Measurements from ENCODE around the gene FAM180A. TPM values are rescaled to one million over a fixed set of nuclear protein-coding genes. Genes with fewer than 3 reads are reported as not detected.

The FAM180A gene
- total RNA-seq, 4 donors from 2014 or later, result 0.65 to 1.9 (median 1.4) TPM; not detected in 1

DNA sequence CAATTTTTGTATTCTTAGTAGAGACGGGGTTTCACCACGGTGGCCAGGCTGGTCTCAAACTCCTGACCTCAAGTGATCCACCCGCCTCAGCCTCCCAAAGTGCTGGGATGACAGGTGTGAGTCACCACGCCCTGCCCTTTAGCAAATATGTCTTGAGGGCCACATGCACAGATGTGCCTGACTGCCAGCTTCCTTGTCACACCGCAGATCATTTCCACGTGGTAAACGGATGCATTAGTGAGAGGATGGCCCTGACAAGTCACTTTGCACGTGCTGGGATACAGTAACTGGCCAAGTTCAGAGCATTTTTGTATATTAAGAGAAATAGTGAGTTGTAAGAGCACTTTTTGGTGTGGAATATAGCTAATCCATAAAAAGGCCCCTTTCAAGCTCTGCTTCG is 44.3 kb upstream of the FAM180A start:
- no peaks in the 10 kb centered on the region for H3K27me3 ChIP-seq
- no peaks in the 10 kb centered on the region for H3K4me1 ChIP-seq
- no peak for DNase-seq
- in situ Hi-C loops (cut with MboI; ENCODE audit: low sequenced_read_pairs in 4 of 4) (loop anchor here in 1 of 4 donors (10.0 kb wide), 1 partner anchor 118 kb away; no protein-coding TSS in a partner anchor), intact Hi-C loops (cut with DNase I; ENCODE audit: low total_unique reads) (no loop called here)
- no peak for ATAC-seq
- H3K36me3 ChIP-seq, result no peaks in the 10 kb centered on the region
- H3K9me3 ChIP-seq, result no peaks in the 10 kb centered on the region
- H3K27ac ChIP-seq, result no peak overlapping the region
- H3K4me3 ChIP-seq, result no peak overlapping the region
- TF ChIP-seq, protein P1, sequence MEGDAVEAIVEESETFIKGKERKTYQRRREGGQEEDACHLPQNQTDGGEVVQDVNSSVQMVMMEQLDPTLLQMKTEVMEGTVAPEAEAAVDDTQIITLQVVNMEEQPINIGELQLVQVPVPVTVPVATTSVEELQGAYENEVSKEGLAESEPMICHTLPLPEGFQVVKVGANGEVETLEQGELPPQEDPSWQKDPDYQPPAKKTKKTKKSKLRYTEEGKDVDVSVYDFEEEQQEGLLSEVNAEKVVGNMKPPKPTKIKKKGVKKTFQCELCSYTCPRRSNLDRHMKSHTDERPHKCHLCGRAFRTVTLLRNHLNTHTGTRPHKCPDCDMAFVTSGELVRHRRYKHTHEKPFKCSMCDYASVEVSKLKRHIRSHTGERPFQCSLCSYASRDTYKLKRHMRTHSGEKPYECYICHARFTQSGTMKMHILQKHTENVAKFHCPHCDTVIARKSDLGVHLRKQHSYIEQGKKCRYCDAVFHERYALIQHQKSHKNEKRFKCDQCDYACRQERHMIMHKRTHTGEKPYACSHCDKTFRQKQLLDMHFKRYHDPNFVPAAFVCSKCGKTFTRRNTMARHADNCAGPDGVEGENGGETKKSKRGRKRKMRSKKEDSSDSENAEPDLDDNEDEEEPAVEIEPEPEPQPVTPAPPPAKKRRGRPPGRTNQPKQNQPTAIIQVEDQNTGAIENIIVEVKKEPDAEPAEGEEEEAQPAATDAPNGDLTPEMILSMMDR (IDR thresholded peaks at IDR 0.05 in 4 of 5, conservative IDR thresholded peaks at IDR 0.05 in 1 of 5), result no peak
- TF ChIP-seq POLR2A (IDR thresholded peaks at IDR 0.05), result no peak

DNA sequence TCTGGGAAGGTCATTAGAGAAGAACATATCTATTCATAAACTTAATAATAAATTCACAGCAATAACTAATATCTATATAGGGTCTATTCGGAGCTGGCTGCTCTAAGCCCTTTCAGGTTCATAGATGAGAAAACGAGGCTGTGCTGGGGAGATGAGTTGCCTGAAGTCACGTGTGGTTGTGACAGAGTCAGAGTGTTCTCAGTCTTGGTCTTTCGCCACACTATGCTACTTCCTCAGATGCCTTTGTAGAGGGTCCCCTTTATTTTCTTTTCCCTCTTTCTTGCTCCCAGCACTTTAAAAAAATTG is 43.7 kb upstream of the FAM180A start:
- Histone ChIP-seq H3K4me1 (no peaks in the 10 kb centered on the region), H3K27me3 (no peaks in the 10 kb centered on the region), H3K9me3 (no peaks in the 10 kb centered on the region), H3K36me3 (no peaks in the 10 kb centered on the region), H3K27ac (no peak overlapping the region), H3K4me3 (no peak overlapping the region)
- no peak for ATAC-seq
- in situ Hi-C loops (cut with MboI; ENCODE audit: low sequenced_read_pairs in 4 of 4) (loop anchor here in 1 of 4 donors (10.0 kb wide), 1 partner anchor 118 kb away; no protein-coding TSS in a partner anchor), intact Hi-C loops (cut with DNase I; ENCODE audit: low total_unique reads) (no loop called here)
- DNase-seq, result no peak
- TF ChIP-seq, protein P1 (IDR thresholded peaks at IDR 0.05 in 4 of 5, conservative IDR thresholded peaks at IDR 0.05 in 1 of 5), result no peak
- TF ChIP-seq POLR2A (IDR thresholded peaks at IDR 0.05), result no peak

DNA sequence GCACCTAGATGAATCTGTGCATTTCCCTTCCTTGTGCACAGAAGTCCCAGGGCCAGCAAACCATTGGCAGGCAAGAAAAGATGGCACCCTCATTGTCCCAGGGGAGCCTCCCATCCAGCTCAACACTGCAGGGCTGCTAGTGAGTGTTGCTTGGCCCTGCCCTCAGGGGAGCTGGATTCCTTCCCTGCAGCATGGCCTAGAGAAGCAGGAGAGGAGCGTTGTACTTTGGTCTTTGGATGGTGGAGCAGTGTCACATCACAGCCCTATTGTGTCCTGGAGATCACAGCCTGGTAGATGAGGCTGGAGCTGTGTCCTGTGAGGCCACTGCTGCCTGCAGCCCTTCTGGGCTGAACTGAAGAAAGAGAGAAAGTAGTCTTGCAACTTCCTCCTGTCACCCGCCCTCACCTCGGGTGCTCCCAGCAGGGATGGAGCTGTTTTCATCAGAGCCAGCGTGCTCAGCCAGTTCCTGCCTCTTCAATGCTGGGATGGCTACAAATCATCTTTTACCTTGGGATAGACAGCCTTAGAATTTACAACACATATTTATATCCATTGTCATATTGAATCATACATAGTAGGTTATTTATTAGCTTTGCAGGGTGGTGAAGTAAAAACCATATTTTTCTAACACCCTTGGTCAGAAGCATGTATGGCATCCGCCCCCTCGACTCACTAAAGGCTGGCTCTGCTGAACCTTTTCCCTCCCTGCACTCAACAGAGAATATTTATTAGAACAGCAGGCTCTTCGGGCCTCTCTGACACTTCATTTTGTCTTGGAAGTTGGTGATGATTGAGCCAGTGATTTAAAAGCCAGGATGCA is 43.1 kb upstream of the FAM180A start:
- in situ Hi-C loops (cut with MboI; ENCODE audit: low sequenced_read_pairs in 4 of 4), result loop anchor here in 1 of 4 donors (10.0 kb wide), 1 partner anchor 117 kb away; no protein-coding TSS in a partner anchor
- H3K4me1 ChIP-seq, result no peaks in the 10 kb centered on the region
- TF ChIP-seq POLR2A (IDR thresholded peaks at IDR 0.05), result no peak
- TF ChIP-seq, protein P1 (IDR thresholded peaks at IDR 0.05 in 4 of 5, conservative IDR thresholded peaks at IDR 0.05 in 1 of 5), result no peak
- H3K4me3 ChIP-seq, result no peak overlapping the region
- DNase-seq, result no peak
- H3K36me3 ChIP-seq, result no peaks in the 10 kb centered on the region
- intact Hi-C loops (cut with DNase I; ENCODE audit: low total_unique reads), result no loop called here
- no peak for ATAC-seq
- no peak overlapping the region for H3K27ac ChIP-seq
- no peaks in the 10 kb centered on the region for H3K9me3 ChIP-seq
- H3K27me3 ChIP-seq, result no peaks in the 10 kb centered on the region

DNA sequence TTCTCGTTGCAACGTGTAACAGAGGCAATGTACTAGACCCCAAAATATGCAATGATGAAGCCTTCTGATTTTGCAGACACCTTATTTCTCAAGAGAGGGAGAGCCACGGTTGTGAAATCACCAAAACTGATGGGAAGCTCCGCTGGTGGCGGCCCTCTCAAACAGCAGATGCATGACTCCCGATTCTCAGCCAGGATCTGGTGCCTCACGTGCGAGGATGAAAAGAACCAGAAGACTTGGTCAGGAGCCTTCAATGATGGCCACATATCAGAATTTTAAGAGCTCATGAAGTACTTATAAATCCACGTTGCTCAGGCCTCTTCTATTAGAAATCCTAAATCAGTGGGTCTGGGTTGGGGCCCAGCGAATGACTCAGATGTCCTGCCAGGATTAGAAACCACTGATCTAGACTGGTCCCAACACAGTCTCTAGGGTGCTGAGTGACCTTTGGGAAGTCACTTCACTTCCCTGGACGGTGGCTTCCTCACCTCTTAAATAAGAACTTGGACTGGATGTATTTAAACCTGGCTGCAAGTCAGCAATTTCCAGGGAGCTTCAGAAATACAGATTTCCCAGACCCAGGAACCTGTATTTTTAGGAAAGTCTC is 41.9 kb upstream of the FAM180A start:
- no peaks in the 10 kb centered on the region for H3K36me3 ChIP-seq
- intact Hi-C loops (cut with DNase I; ENCODE audit: low total_unique reads) (no loop called here), in situ Hi-C loops (cut with MboI; ENCODE audit: low sequenced_read_pairs in 4 of 4) (loop anchor here in 1 of 4 donors (10.0 kb wide), 1 partner anchor 116 kb away; no protein-coding TSS in a partner anchor)
- H3K9me3 ChIP-seq, result no peaks in the 10 kb centered on the region
- ATAC-seq (no peak), DNase-seq (no peak)
- H3K27me3 ChIP-seq, result no peaks in the 10 kb centered on the region
- no peak overlapping the region for H3K4me3 ChIP-seq
- H3K4me1 ChIP-seq, result no peaks in the 10 kb centered on the region
- H3K27ac ChIP-seq, result no peak overlapping the region
- no peak for TF ChIP-seq POLR2A (IDR thresholded peaks at IDR 0.05)
- TF ChIP-seq, protein P1 (IDR thresholded peaks at IDR 0.05 in 4 of 5, conservative IDR thresholded peaks at IDR 0.05 in 1 of 5), result no peak

Data from gastrocnemius medialis (tissue), 4 donors.